Measurements from ENCODE around the gene DNAH2.

Gene DNAH2

GRCh38 chr17:7873051-7873450 lies 155.5 kb downstream of the DNAH2 start:
- no peak for TF ChIP-seq EZH2phosphoT487 (conservative IDR thresholded peaks at IDR 0.05; ENCODE audit: low read length)
- TF ChIP-seq, protein P1, sequence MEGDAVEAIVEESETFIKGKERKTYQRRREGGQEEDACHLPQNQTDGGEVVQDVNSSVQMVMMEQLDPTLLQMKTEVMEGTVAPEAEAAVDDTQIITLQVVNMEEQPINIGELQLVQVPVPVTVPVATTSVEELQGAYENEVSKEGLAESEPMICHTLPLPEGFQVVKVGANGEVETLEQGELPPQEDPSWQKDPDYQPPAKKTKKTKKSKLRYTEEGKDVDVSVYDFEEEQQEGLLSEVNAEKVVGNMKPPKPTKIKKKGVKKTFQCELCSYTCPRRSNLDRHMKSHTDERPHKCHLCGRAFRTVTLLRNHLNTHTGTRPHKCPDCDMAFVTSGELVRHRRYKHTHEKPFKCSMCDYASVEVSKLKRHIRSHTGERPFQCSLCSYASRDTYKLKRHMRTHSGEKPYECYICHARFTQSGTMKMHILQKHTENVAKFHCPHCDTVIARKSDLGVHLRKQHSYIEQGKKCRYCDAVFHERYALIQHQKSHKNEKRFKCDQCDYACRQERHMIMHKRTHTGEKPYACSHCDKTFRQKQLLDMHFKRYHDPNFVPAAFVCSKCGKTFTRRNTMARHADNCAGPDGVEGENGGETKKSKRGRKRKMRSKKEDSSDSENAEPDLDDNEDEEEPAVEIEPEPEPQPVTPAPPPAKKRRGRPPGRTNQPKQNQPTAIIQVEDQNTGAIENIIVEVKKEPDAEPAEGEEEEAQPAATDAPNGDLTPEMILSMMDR (IDR thresholded peaks at IDR 0.05; ENCODE audit: insufficient read depth, low read length, poor library complexity, severe bottlenecking) = no peak
- Histone ChIP-seq H3K36me3 (ENCODE audit: low read length) (peaks cover 15% of the 10 kb centered on the region), H3K9me2 (replicated peaks; ENCODE audit: insufficient read depth, low read length) (no peaks in the 10 kb centered on the region), H3K27me3 (ENCODE audit: low read length) (no peaks in the 10 kb centered on the region), H3K9ac (ENCODE audit: low read length) (no peak overlapping the region), H3K4me2 (ENCODE audit: low read depth, low read length, poor library complexity, severe bottlenecking) (no peak overlapping the region), H3K27ac (ENCODE audit: low read depth, low read length) (no peak overlapping the region), H3K4me3 (ENCODE audit: insufficient read depth, low read length, poor library complexity, severe bottlenecking) (no peak overlapping the region), H3K9me3 (ENCODE audit: insufficient read depth, low read length) (no peaks in the 10 kb centered on the region), H2AFZ (ENCODE audit: low read depth, low read length, severe bottlenecking) (no peak overlapping the region), H3F3A (ENCODE audit: insufficient read depth) (peaks cover 17% of the 10 kb centered on the region; the same call in 1 of the 2 replicates), H4K20me1 (ENCODE audit: low read depth, low read length) (no peaks in the 10 kb centered on the region), H3K79me2 (ENCODE audit: insufficient read depth, low read length) (0 out of 2 replicates have a peak, but pooled peaks cover 4% of the 10 kb centered on the region)

DNA sequence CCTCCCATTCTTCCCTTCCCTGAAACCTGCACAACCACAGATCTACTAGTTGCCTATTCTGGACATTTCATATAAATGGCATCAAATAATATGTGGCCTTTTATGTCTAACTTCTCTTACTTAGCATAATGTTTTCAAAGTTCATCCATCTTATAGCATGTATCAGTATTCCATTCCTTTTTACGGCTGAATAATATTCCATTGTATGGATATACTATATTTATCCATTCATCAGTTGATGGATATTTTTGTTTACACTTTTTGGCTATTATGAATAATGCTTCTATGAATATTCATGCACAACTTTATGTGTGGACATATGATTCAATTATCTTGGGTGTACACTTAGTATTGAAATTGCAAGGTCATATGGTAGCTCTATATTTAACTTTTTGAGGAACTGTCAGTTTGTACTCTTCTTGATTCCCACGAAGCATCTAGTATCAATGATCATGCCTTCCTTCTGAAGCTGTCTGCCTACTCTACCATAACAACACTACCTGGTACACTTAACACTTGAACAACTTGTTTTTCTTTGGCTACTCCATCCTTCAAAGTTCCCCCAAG lies 158.3 kb downstream of the DNAH2 start:
- Histone ChIP-seq H2AFZ (ENCODE audit: low read depth, low read length, severe bottlenecking) (no peak overlapping the region), H3K9me3 (ENCODE audit: insufficient read depth, low read length) (no peaks in the 10 kb centered on the region), H3K9me2 (replicated peaks; ENCODE audit: insufficient read depth, low read length) (no peaks in the 10 kb centered on the region), H3K79me2 (ENCODE audit: insufficient read depth, low read length) (no peaks in the 10 kb centered on the region), H3K27me3 (ENCODE audit: low read length) (no peaks in the 10 kb centered on the region), H3K36me3 (ENCODE audit: low read length) (peaks cover 22% of the 10 kb centered on the region), H3K27ac (ENCODE audit: low read depth, low read length) (no peak overlapping the region), H3K4me2 (ENCODE audit: low read depth, low read length, poor library complexity, severe bottlenecking) (no peak overlapping the region), H3K4me3 (ENCODE audit: insufficient read depth, low read length, poor library complexity, severe bottlenecking) (no peak overlapping the region), H4K20me1 (ENCODE audit: low read depth, low read length) (no peaks in the 10 kb centered on the region), H3F3A (ENCODE audit: insufficient read depth) (peaks cover 30% of the 10 kb centered on the region; the same call in 1 of the 2 replicates), H3K9ac (ENCODE audit: low read length) (no peak overlapping the region)
- TF ChIP-seq EZH2phosphoT487 (conservative IDR thresholded peaks at IDR 0.05; ENCODE audit: low read length) = no peak
- TF ChIP-seq, protein P1 (IDR thresholded peaks at IDR 0.05; ENCODE audit: insufficient read depth, low read length, poor library complexity, severe bottlenecking) = no peak

DNA sequence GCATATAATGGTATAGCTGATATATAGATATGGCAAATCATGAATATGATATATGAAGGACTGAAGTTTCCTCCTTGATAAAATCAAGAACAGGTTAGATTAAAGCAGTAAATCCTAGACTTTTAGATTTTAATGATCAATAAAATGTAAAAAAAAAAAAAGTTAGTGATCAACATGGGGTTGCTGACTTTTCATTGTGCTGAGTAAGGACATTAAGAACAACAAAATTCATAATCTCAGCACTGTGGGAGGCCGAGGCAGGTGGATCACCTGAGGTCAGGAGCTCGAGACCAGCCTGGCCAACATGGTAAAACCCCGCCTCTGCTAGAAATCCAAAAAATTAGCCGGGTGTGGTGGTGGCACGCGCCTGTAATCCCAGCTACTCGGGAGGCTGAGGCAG lies 160.7 kb downstream of the DNAH2 start:
- no peak overlapping the region for H3K4me2 ChIP-seq (ENCODE audit: low read depth, low read length, poor library complexity, severe bottlenecking)
- no peak overlapping the region for H3K27ac ChIP-seq (ENCODE audit: low read depth, low read length)
- peaks cover 22% of the 10 kb centered on the region for H3K36me3 ChIP-seq (ENCODE audit: low read length)

More for the DNA sequence above, 160.7 kb downstream of the DNAH2 start:
- Histone ChIP-seq H3F3A (ENCODE audit: insufficient read depth) (peaks cover 48% of the 10 kb centered on the region), H4K20me1 (ENCODE audit: low read depth, low read length) (no peaks in the 10 kb centered on the region), H3K27me3 (ENCODE audit: low read length) (no peaks in the 10 kb centered on the region), H3K9ac (ENCODE audit: low read length) (no peak overlapping the region), H3K9me3 (ENCODE audit: insufficient read depth, low read length) (no peaks in the 10 kb centered on the region), H2AFZ (ENCODE audit: low read depth, low read length, severe bottlenecking) (no peak overlapping the region), H3K79me2 (ENCODE audit: insufficient read depth, low read length) (peaks cover 7% of the 10 kb centered on the region; the same call in 1 of the 2 replicates), H3K9me2 (replicated peaks; ENCODE audit: insufficient read depth, low read length) (no peaks in the 10 kb centered on the region), H3K4me3 (ENCODE audit: insufficient read depth, low read length, poor library complexity, severe bottlenecking) (no peak overlapping the region)
- TF ChIP-seq, protein P1 (IDR thresholded peaks at IDR 0.05; ENCODE audit: insufficient read depth, low read length, poor library complexity, severe bottlenecking) = no peak
- TF ChIP-seq EZH2phosphoT487 (conservative IDR thresholded peaks at IDR 0.05; ENCODE audit: low read length) = no peak

Measured in SU-DHL-6 (cell line).